GM18907 (cell line): Measurements from ENCODE around the gene EXOC4.

Experiments used
- ATAC-seq: cut with Tn5 transposase; IDR thresholded peaks from one replicate; pipeline ENCODE4 v1.9.1; 2021; ENCODE audit warnings: mild to moderate bottlenecking, moderate library complexity; ENCODE audit not compliant: unreplicated experiment

The EXOC4 gene

GRCh38 chr7:133807624-133808492 lies 555.0 kb downstream of the EXOC4 start:
- no peak for ATAC-seq

- ATAC-seq = no peak
These were observed 555.6 kb downstream of the EXOC4 start for GRCh38 chr7:133808493-133808866.

GRCh38 chr7:133812877-133813276 lies 560.0 kb downstream of the EXOC4 start:
- no peak for ATAC-seq

GRCh38 chr7:133815611-133816210 lies 562.8 kb downstream of the EXOC4 start:
- no peak for ATAC-seq

- no peak for ATAC-seq
These were observed 566.8 kb downstream of the EXOC4 start for GRCh38 chr7:133819695-133820094.

GRCh38 chr7:133820584-133820983 lies 567.7 kb downstream of the EXOC4 start:
- ATAC-seq = no peak

- ATAC-seq = no peak
These were observed 568.3 kb downstream of the EXOC4 start for GRCh38 chr7:133821171-133821570.

GRCh38 chr7:133822001-133822641 lies 569.2 kb downstream of the EXOC4 start:
- no peak for ATAC-seq

- no peak for ATAC-seq
These were observed 570.1 kb downstream of the EXOC4 start for GRCh38 chr7:133822868-133823552.

GRCh38 chr7:133824132-133824531 lies 571.3 kb downstream of the EXOC4 start:
- no peak for ATAC-seq

- ATAC-seq = peak; percentile 56
These were observed 575.1 kb downstream of the EXOC4 start for GRCh38 chr7:133827707-133828623.

- no peak for ATAC-seq
These were observed 576.0 kb downstream of the EXOC4 start for GRCh38 chr7:133828906-133829305.

GRCh38 chr7:133829336-133829897 lies 576.5 kb downstream of the EXOC4 start:
- no peak for ATAC-seq

- no peak for ATAC-seq
These were observed 577.2 kb downstream of the EXOC4 start for GRCh38 chr7:133830081-133830480.

GRCh38 chr7:133836666-133837065 lies 583.8 kb downstream of the EXOC4 start:
- no peak for ATAC-seq

GRCh38 chr7:133837224-133837623 lies 584.3 kb downstream of the EXOC4 start:
- ATAC-seq = no peak

GRCh38 chr7:133839121-133839520 lies 586.2 kb downstream of the EXOC4 start:
- ATAC-seq = no peak

GRCh38 chr7:133843341-133843740 lies 590.5 kb downstream of the EXOC4 start:
- no peak for ATAC-seq

- ATAC-seq = no peak
These were observed 592.1 kb downstream of the EXOC4 start for GRCh38 chr7:133845005-133845404.
